ENCODE measurements around the gene PGAP6. TPM values are rescaled to one million over a fixed set of nuclear protein-coding genes. Genes with fewer than 3 reads are reported as not detected.
"Not testable (repeated sequence)": the region's sequence is repeated elsewhere in the genome, so short reads cannot be mapped to it uniquely, and the experiment has no call there.

The PGAP6 gene
- total RNA-seq, 4 donors from 2014 or later, result 10.6 to 36.2 (median 12.8) TPM

GRCh38 chr16:424033-424622 is 42.4 kb upstream of the PGAP6 start:
- H3K4me3 ChIP-seq, result peak overlapping the region; percentile 53 to 54
- no peaks in the 10 kb centered on the region for H3K36me3 ChIP-seq
- no peaks in the 10 kb centered on the region for H3K27me3 ChIP-seq
- intact Hi-C loops (cut with DNase I; ENCODE audit: low total_unique reads), result no loop called here
- TF ChIP-seq CTCF (IDR thresholded peaks at IDR 0.05), result no peak
- TF ChIP-seq POLR2A (IDR thresholded peaks at IDR 0.05), result peak in 1 of 2 donors; percentile 12
- no peaks in the 10 kb centered on the region for H3K9me3 ChIP-seq
- H3K4me1 ChIP-seq, result peaks cover 4 to 9% of the 10 kb centered on the region in 2 donors
- peak; percentile 80 to 92 for DNase-seq
- H3K27ac ChIP-seq, result peak overlapping the region; percentile 91

DNA sequence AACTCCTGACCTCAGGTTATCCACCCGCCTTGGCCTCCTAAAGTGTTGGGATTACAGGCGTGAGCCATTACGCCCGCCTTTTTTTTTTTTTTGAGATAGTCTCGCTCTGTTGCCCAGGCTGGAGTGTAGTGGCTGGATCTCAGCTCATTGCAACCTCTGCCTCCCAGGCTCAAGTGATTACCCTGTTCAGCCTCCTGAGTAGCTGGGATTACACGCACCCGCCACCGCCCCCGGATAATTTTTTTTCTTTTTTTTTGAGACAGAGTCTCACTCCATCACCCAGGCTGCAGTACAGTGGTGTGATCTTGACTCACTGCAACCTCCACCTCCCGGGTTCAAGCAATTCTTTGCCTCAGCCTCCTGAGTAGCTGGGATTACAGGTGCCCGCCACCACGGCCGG is 40.4 kb upstream of the PGAP6 start:
- H3K36me3 ChIP-seq; H3K9me3 ChIP-seq; H3K4me3 ChIP-seq; H3K27me3 ChIP-seq; H3K27ac ChIP-seq; intact Hi-C loops (cut with DNase I; ENCODE audit: low total_unique reads); H3K4me1 ChIP-seq; DNase-seq: not testable (repeated sequence)

DNA sequence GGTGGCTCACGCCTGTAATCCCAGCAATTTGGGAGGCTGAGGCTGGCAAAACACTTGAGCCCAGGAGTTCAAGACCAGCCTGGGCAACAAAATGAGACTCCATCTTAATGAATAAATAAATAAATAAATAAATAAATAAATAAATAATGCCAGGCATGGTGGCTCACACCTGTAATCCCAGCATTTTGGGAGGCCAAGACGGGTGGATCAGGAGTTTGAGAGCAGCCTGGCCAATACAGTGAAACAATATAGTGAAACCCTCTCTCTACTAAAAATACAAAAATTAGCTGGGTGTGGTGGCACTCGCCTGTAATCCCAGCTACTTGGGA is 33.4 kb upstream of the PGAP6 start:
- H3K9me3 ChIP-seq; H3K36me3 ChIP-seq; H3K27ac ChIP-seq; intact Hi-C loops (cut with DNase I; ENCODE audit: low total_unique reads); H3K4me3 ChIP-seq; H3K4me1 ChIP-seq; H3K27me3 ChIP-seq; DNase-seq: not testable (repeated sequence)

GRCh38 chr16:414395-415169 is 32.8 kb upstream of the PGAP6 start:
- no peak for DNase-seq
- H3K9me3 ChIP-seq, result no peaks in the 10 kb centered on the region
- no peaks in the 10 kb centered on the region for H3K4me1 ChIP-seq
- intact Hi-C loops (cut with DNase I; ENCODE audit: low total_unique reads), result no loop called here
- TF ChIP-seq POLR2A (IDR thresholded peaks at IDR 0.05) (no peak), CTCF (IDR thresholded peaks at IDR 0.05) (no peak)
- no peaks in the 10 kb centered on the region for H3K27me3 ChIP-seq
- H3K4me3 ChIP-seq, result no peak overlapping the region
- H3K27ac ChIP-seq, result no peak overlapping the region
- H3K36me3 ChIP-seq, result no peaks in the 10 kb centered on the region

DNA sequence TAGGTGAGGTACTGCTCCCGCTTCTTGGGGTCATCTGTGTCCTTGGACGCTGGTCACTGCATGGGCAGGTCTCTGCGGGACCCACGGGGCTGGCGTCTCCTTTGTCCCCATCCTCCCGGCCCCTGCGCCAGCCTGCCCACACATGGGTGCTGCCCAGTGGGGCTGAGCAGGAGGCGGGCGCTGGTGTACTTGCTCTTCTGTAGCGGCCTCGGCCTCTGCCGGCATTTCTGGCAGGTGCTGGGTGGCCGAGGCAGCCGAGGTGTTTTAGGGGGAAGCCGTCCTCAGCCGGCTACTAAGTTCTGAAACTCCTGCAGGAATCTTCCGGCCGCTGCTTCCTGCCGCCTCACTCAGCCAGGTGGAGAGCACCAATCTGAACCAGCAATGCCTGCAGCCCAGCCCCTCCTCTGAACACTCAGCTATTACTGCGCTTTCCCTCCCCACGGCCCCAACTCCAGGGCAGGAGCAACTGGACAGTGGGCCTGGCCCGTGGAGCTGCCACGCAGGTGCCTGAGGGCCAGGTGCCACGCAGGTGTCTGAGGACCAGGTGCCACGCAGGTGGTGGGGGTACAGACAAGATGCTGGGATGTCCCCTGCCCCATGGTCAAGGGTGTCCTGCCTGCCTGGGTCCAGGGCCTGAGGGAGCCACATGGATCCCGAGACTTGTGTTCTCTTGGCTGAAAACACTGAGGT is 29.9 kb upstream of the PGAP6 start:
- Histone ChIP-seq H3K27me3 (no peaks in the 10 kb centered on the region), H3K4me1 (no peaks in the 10 kb centered on the region), H3K27ac (no peak overlapping the region), H3K9me3 (no peaks in the 10 kb centered on the region), H3K4me3 (no peak overlapping the region), H3K36me3 (no peaks in the 10 kb centered on the region)
- no peak for DNase-seq
- intact Hi-C loops (cut with DNase I; ENCODE audit: low total_unique reads), result no loop called here
- TF ChIP-seq POLR2A (IDR thresholded peaks at IDR 0.05) (no peak), CTCF (IDR thresholded peaks at IDR 0.05) (no peak)

GRCh38 chr16:410516-411178 is 28.9 kb upstream of the PGAP6 start:
- Histone ChIP-seq H3K27ac (no peak overlapping the region), H3K4me3 (no peak overlapping the region), H3K9me3 (no peaks in the 10 kb centered on the region), H3K27me3 (no peaks in the 10 kb centered on the region), H3K36me3 (no peaks in the 10 kb centered on the region), H3K4me1 (no peaks in the 10 kb centered on the region)
- no peak for TF ChIP-seq CTCF (IDR thresholded peaks at IDR 0.05)
- TF ChIP-seq POLR2A (IDR thresholded peaks at IDR 0.05), result no peak
- intact Hi-C loops (cut with DNase I; ENCODE audit: low total_unique reads), result no loop called here
- no peak for DNase-seq
